Activated CD4-positive, alpha-beta T cell treated with anti-CD3 and anti-CD28 coated beads for 1 hour (primary cell): ENCODE data around the gene C1orf210.

ENCODE experiments used
- DNase-seq: peaks from one replicate; pipeline ENCODE4 v3.0.0-alpha.2; 2020

C1orf210 gene

DNA sequence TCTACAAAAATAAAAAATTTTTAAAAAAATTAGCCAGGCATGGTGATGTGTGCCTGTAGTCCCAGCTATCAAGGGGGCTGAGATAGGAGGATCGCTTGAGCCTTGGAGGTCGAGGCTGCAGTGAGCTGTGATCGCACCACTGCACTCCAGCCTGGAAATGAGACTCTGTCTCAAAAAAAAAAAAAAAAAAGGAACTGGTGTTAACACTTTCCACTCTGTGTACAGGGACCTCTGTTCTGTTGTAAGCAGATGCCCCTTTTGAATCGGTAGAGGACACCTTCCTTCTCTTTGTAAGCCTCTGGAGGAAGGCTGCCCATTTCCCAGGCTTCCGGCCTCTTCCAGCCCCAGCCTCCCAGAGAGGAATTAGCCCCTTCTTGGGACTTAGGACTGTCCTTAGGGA, 7.3 kb upstream of the C1orf210 start:
- DNase-seq: no peak

DNA sequence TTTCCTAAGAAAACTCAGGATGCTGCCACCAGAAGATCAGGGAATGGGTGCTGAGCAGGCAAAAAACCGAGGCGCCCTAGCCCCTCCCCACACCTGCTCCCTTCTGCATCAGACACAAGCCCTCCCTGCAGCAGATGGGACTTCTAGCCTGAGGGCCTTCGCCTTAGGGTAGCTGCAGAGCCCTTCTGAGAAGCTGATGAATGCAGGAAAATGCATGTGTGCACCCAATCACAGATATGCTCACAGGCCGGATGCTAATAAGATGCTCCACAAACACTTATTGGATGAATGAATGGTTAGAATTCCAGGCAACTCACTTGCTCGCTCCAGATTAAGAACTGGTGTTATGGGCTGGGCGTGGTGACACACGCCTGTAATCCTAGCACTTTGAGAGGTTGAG, 6.8 kb upstream of the C1orf210 start:
- no peak for DNase-seq

DNA sequence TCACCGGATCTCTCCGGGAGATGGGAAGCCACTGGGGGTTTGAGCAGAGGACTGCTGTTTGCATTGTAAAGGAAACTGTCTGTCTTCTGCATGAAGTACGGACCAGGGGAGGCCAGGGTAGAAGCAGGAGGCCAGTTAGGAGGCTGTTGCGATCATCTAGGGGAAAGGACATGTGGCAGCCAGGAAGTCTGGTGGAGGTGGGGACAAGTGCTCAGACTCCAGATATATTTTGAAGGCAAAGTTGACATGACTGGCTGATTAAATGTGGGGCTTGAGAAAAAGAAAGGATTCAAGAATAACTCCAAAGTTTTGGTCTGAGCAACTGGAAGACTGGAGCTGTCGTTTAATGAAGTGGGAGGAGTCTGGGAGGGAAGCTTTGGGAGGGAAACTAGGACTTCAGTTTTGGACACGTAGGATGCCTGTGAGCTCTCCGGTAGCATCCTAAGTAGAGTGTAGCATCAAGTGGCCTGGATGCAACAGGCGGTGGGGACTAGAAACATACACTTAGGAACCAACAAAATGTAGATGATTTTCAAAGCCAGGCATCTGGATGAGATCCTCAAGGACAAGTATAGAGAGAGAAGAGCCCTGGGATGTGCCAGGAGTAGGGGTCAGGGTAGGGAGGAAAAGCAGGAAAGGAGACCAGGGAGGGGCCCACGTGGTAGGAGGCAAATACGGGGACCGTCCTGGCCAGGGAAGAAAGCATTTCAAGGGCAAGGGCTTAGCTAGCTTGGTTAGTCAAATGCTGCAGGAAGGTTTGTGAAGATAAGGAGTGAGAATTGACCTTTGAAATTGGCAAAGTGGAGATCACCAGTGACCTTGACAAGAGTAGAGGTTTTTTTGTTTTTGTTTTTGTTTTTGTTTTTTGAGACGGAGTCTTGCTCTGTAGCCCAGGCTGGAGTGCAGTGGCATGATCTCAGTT, 3.7 kb upstream of the C1orf210 start:
- DNase-seq: no peak

DNA sequence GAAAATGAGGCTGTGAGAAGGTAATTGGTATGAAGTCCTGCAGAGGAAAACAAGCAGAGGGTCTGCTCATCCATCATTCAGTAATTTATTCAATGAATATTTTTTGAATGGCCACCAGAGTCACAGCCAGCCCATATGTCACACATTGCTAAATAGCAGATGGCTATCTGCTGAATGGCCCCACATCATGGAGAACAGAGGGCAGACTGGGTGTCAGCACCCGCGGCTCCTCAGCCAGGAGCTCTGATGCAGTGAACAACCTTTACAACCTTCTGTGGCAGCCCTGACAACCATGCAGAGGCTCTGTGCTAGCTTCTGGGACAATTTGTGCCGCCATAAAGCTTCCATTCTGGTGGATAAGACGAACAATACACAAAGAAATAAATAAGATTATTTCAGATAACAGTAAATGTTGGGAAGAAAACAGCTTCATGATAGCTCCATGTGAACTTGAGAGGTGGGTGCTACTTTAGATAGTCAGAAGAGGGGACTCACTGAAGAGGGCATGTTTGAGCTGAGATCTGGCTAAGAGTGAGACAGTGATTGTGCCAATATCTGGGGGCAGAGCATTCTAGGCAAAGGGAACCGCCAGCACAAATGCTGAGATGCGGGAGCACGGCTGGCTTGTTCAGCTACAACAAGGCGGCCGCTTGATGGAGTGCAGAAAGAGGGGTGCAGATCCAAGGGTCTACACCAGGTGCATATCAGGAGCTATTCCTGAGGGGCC, 2.8 kb upstream of the C1orf210 start:
- DNase-seq: no peak

DNA sequence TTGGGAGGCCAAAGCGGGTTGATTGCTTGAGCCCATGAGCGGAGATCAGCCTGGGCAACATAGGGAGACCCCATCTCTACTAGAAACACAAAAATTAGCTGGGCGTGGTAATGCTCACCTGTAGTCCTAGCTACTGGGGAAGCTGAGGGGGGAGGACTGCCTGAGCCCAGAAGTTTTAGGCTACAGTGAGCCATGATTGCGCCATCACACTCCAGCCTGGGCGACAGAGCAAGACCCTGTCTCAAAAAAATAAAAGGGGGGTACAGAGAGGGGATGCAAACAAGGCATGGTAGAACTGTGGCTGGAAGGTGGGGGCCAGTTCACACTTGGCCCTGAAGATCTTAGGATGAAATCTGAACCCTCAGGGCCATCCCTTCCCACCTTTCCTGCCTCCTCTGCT, 1.2 kb upstream of the C1orf210 start:
- no peak for DNase-seq

DNA sequence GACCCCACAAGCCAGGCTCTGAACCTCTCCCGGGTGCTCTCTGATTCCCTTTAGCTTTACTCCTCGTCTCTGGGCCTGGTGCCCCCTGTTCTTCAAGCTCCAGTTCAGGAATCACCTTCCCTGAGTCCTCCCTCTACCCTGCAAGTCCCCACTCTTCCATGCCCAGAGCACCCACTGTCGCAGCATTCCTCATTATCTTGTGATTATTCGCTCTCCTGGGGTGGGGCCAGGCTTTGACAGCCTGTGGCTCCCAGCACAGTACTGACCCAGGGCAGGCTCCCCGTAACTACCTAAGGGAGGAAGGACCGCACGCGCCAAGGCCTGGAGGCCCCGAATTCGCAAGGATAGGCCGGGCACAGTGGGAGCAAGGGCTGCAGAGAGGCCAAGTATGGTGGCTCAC, 734 bp upstream of the C1orf210 start:
- DNase-seq: no peak

DNA sequence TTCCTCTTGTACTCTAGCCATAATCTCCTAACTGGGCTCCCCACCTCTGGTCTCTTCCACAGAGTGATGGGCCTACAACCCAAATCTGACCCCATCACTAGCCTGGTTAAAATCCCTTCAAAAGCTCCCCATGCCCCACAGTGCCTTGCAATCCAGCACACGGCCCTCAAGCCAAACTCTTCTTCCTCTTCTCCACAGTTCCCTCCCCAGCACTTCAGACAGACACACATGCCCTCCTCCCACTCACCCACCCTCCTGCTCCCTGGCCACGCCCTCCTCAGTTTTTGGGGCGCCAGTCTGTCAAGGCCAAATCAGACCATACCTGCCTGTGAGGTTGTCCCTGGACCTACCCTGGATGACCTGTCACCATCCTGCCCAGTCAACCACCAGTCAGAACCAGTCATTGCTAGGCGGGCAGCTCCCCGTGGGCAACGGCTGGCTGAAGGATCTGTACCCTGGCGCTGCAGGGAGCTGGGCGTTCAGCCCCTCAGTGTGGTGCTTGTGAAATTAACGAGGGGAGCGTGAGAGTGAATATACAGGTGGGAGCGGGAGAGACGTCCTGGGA, 753 bp downstream of the C1orf210 start:
- DNase-seq: no peak

DNA sequence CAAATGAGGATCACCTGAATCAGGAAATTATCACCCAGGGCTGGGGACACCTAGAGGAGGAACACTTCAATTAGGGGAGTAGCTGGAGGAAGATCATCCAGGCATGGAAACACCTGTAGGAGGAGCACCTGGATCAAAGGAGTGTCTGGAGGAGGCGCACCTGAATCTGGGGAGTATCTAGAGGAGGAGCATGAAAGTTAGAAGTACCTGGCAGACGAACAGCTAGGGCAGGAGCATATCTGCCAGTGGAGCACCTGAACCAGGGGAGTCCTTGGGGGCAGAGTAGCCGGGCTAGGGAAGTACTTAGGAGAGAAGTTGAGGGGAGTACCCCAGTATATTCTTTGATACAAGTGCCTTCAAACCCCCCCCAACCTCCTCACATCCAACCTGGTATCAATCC, 1.3 kb downstream of the C1orf210 start:
- no peak for DNase-seq

DNA sequence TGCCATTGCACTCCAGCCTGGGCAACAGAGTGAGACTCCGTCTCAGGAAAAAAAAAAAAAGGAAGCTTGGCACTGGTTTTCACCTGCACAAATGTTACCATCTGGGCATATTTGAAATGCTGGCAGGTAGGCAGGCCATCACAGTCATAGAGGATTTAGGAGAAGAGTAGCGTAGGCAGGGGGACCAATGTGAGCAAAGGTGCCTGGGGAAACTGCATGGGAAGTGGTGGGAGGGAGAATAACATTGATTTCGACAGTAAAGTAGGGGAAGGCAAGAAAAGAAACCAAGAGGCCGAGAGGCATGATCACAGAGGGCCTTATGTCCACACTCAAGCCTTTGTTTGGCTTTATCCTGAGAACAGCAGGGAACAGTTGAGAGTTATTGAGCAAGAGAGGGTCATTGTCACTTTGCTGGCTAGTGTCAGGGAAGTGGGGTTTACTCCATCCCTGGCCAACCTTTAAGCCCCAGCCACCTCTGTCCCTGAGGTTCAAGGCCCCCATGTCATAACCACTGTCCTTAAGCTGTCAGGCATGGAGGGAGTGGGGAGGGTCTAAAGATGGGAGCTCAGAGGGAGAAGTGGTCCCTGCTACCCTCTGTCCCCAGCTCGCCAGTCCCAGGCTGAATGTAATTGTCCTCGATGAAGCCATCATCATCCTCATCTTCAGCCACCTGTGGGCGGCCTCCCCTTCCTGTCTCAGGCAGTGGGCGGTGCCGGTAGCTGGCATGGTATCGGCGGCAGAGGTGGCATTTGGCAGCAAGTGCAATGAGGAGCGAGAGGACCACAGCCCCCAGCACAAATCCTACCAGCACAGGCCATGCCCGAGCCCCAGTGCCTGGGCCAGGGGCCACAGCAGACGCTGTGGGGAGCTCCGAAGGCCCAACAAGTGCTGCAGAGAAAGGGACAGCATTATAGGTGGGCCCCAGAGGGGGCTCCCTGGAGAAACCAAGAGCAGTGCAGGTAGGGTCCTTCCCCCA, 2.9 kb downstream of the C1orf210 start:
- no peak for DNase-seq

DNA sequence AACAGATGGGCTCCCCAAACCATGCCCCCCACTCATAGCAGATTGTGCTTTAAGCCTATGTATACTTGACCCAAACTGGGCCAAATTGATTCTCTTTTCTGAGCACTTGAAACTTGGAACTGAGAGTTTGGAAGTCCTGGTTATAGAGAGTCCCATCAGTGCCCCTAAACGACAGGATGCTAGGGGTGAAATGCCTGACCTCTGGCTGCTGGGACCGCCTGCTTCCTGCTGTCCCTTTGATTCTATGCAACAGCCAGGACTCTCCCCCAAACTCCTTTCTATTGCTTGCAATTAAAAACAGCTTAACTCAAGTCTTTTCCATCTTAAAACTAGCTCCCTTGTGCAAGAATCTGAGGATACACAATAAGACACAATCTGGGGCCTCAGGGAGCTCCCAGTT, 4.7 kb downstream of the C1orf210 start:
- no peak for DNase-seq

DNA sequence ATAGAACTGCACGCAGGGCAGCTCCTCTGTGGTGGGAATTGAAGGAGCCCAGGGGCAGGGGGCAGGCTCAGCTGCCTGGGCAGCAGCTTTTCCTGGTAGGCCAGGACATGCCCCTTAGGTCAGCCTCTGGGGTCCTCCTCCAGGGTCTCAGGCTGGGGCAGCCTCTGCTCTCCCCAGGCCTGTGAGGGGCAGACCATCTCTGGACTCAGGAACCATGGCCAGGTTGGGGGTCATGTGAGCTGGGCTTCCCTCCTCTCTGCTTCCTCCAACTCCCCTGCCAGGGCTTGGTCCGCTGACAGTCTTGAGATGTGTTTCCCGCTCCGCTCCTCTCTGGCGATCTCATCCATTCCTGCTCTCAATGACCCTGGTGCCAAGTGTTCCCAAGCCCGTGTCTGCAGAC, 5.7 kb downstream of the C1orf210 start:
- DNase-seq: no peak

DNA sequence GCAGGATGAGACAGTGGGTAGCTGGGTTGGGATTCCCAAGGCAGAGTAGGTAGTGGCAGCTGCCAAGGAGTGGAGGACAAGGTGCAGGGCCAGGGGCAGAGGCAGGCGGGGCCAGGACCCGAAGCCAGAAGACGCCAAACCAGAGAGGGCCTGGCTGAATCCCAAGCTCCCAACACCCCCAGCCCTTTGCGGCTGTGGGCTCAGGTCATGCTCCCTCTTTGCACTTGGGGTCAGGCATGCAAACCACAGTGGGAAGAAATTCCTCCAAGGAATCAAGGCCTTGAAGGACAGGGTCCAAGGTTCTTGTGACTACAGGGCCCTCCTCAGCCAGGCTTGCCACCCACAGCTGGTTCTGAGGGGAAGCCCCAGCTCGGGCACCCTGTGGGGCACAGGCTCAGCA, 6.2 kb downstream of the C1orf210 start:
- no peak for DNase-seq

DNA sequence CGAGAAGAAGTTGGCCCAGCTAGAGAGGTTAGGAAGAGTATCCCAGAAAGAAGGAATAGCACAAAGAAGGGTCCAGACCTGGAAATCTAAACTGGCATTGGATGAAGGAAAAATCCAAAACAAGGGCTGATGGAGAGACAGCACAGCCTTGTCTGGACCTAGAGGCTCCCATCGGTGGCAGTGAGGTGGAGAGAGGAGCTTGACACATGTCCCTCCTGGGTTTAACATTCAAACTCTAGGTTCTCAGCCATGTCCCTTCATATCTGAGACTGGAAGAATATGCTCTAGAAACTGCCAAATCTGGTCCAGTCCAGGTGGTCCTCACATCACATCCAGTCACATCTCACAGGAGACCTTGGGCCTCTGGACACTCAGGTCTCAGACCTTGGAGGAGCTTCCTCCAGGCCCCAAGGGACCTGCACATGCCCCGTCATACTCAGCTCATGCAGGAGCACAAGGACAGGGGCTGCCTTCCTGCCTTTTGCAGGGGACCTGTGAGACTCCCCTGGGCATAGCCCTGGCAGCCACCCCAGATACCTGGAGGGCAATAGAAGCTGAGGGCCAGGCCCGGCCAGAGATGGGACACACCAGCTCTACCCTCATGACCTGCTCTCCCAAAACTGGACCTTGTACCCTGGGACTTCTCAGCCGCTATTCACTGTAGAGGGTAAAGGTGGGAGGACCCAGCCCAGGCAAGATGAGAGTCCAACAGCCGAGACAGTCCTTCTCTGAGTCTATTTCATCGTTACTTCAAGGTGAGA, 8.1 kb downstream of the C1orf210 start:
- no peak for DNase-seq

DNA sequence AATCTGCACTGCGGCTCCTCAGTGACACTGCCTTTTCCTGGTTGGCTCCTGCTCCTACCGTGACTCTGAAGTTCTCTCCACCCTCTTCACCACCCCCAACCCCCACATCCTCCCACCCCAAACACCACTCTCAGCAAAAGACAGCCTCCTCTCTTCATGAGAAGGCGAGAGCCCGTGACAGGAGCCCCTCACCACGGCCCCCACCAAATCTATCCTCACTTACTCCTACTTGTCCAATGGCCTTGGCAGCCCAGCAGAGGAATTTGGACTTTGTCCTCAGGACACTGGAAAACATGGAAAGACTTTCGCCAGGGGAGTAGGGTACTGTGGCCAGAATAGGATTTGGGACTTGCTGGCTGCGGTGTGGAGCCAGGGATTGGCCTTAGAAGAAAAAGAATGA, 8.7 kb downstream of the C1orf210 start:
- DNase-seq: no peak

DNA sequence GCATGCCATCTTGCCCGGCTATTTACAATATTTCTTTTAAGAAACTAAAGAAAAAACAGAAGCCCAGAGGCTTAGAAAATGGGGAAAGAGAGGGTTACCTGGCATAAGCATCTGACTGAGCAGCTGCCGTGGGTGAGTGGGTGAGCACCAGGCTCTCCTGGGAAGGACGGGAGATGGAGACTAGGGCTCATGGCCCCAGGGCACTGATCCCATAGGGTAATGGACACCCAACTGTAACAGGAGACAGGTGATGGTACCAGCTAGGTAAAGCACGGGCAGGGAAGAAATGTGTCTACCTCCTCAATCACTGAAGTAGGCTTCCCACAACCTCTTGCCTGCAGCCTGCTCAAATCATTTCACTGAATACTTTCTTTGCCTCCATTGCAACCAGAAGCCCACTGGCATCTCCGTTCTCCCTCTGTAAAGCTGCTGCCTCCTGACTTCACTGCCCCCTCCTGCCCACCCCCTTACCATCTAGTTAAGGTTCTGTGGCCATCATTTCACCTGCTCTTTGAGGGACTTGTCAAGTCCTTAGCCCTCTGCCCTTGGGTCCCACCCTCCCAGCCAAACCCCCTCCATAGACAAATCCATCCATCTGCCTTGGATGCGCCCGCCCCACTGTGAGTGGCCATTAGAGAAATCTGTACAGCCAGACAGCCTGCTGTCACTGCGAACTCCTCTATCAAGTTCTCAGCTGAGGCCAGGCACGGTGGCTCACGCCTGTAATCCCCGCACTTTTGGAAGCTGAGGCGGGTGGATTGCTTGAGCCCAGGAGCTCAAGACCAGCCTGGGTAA, 9.4 kb downstream of the C1orf210 start:
- DNase-seq: no peak

DNA sequence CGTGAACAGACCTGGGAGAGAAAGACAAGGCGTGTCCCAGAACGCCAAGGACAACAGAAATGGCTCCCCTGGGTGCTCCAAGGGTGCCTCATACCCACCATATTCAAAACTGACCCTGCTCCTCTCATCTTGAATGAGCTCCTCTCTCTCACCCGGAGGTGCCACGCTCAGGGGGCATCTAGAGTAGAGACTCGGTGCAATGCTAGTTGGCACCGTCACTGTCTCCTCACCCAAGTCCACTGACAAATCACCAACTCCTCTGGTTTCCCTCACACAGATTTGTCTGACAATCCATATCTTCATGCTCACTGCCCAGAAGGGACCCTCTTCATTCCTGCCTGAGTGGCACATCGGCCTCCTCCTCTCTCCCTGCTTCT, 10.6 kb downstream of the C1orf210 start:
- no peak for DNase-seq

DNA sequence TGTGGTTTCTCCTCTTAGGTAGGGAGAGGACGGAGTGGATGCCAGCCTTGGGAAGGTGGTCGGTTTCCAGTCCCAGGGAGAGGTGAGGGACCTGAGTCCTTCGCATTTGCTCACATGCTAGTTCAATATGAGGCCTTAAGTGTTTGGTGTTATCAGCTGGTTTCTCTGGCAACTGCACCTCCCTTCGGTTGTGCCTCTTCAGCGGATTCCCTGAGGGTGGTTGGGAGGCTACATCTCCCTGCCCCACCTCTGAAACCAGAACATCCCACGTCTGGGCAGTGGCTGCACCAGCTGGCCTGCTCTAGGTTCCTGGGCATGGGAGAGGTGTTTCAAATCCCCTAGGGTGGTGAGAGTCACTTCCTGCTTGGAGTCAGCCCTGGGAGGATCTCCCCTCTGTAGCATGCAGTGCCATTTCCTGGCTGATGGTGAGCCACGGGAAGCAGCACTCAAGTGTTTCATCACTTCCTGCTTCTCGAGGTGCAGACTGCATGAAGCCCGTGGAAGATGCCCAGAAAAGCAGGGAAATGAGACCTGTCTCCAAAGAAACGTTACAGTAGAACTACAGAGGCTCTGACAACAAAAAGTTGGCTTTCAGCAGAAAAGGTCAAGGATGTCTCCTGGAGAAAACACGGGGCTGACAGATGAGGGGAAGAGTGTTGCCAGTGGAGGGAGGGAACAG, 11.1 kb downstream of the C1orf210 start:
- no peak for DNase-seq

DNA sequence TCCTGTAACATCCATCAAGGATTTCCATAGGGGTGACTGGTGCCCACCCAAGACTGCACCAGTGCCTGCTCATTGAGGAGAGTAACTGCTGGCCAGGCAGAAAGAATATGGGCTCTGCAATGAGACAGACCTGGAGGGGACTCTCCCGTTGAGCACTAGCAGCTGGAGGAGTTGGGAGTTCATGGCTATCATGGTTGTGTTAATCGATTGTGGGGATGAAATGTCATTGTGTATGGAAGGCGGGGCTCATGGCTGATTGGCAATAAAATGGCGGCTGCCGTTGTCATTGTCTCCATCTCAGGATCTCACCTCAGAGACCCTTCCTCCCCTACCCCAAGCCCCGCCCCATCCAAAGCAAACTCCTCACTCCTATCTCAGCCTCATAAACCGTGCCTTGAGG, 11.7 kb downstream of the C1orf210 start:
- DNase-seq: no peak

DNA sequence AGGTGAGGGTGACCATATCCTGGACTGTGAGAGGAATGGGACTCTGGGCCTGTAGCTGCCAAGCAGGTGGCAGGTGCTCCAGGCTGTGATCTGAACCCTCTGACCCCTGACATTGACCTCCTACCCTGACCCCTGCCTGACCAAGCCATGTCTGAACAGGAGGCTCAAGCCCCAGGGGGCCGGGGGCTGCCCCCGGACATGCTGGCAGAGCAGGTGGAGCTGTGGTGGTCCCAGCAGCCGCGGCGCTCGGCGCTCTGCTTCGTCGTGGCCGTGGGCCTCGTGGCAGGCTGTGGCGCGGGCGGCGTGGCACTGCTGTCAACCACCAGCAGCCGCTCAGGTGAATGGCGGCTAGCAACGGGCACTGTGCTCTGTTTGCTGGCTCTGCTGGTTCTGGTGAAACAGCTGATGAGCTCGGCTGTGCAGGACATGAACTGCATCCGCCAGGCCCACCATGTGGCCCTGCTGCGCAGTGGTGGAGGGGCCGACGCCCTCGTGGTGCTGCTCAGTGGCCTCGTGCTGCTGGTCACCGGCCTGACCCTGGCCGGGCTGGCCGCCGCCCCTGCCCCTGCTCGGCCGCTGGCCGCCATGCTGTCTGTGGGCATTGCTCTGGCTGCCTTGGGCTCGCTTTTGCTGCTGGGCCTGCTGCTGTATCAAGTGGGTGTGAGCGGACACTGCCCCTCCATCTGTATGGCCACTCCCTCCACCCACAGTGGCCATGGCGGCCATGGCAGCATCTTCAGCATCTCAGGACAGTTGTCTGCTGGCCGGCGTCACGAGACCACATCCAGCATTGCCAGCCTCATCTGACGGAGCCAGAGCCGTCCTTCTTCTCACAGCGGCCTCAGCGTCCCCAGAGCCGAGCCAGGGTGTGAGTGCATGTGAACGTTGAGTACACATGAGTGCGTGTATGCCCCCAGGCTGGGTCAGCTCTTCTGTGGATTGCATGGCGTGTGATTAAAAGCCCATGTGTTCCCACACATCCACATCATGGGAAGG, 12.5 kb downstream of the C1orf210 start:
- no peak for DNase-seq
